HG02938 (cell line): ENCODE results near the gene IFI27.

Experiments used
- ATAC-seq: cut with Tn5 transposase; IDR thresholded peaks from one replicate; pipeline ENCODE4 v1.9.1; 2021; ENCODE audit warnings: mild to moderate bottlenecking, moderate library complexity; ENCODE audit not compliant: unreplicated experiment

Gene IFI27

GRCh38 chr14:94124582-94125377, 14.2 kb downstream of the IFI27 start:
- no peak for ATAC-seq

- ATAC-seq, result no peak
Measured at GRCh38 chr14:94125659-94126418, 15.3 kb downstream of the IFI27 start.

GRCh38 chr14:94126419-94126677, 15.8 kb downstream of the IFI27 start:
- ATAC-seq, result no peak

- no peak for ATAC-seq
Measured at GRCh38 chr14:94126800-94127199, 16.3 kb downstream of the IFI27 start.

GRCh38 chr14:94127330-94127729, 16.8 kb downstream of the IFI27 start:
- ATAC-seq, result no peak

- ATAC-seq, result no peak
Measured at GRCh38 chr14:94128216-94128839, 17.8 kb downstream of the IFI27 start.

- ATAC-seq, result peak; percentile 84
Measured at GRCh38 chr14:94129111-94129757, 18.7 kb downstream of the IFI27 start, which contains the start of gene IFI27L2. TSS of gene IFI27L2 (minus strand) at chr14:94129604. CDS start at chr14:94129564, 40 bp downstream.

GRCh38 chr14:94129758-94130414, 19.4 kb downstream of the IFI27 start:
- ATAC-seq, result no peak

GRCh38 chr14:94132285-94132887, 21.9 kb downstream of the IFI27 start:
- ATAC-seq, result peak; percentile 50

- no peak for ATAC-seq
Measured at GRCh38 chr14:94135476-94135875, 24.9 kb downstream of the IFI27 start.

- peak; percentile 76 for ATAC-seq
Measured at GRCh38 chr14:94136575-94137331, 26.2 kb downstream of the IFI27 start.

GRCh38 chr14:94138251-94138650, 27.7 kb downstream of the IFI27 start:
- no peak for ATAC-seq

GRCh38 chr14:94139006-94139405, 28.5 kb downstream of the IFI27 start:
- ATAC-seq, result no peak

- ATAC-seq, result no peak
Measured at GRCh38 chr14:94139421-94139820, 28.9 kb downstream of the IFI27 start.

GRCh38 chr14:94142247-94142646, 31.7 kb downstream of the IFI27 start:
- ATAC-seq, result no peak

GRCh38 chr14:94142836-94143235, 32.3 kb downstream of the IFI27 start:
- ATAC-seq, result no peak

GRCh38 chr14:94143239-94143638, 32.7 kb downstream of the IFI27 start:
- ATAC-seq, result no peak

GRCh38 chr14:94143711-94144110, 33.2 kb downstream of the IFI27 start:
- ATAC-seq, result no peak

- ATAC-seq, result no peak
Measured at GRCh38 chr14:94144765-94145164, 34.2 kb downstream of the IFI27 start.
